Type B pancreatic cell (in vitro differentiated cells): ENCODE results near the gene TBC1D10B. TPM values are rescaled to one million over a fixed set of nuclear protein-coding genes. Genes with fewer than 3 reads are reported as not detected.

Experiments used
- DNase-seq: peaks from one replicate; pipeline ENCODE4 v3.0.0; 2021; ENCODE audit warnings: mixed read lengths; ENCODE audit not compliant: unreplicated experiment; ENCODE audit errors: extremely low spot score
- H3K27ac Mint-ChIP-seq: 2 replicates; pipeline ENCODE4 v1.8.0; 2021; ENCODE audit warnings: mild to moderate bottlenecking, mixed read lengths
- H3K27me3 Mint-ChIP-seq: 2 replicates; pipeline ENCODE4 v1.8.0; 2021; ENCODE audit warnings: mixed read lengths
- H3K36me3 Mint-ChIP-seq: 2 replicates; pipeline ENCODE4 v1.8.0; 2021; ENCODE audit warnings: mixed read lengths
- H3K4me1 Mint-ChIP-seq: one replicate; pipeline ENCODE4 v1.8.0; 2021; ENCODE audit warnings: mixed read lengths; ENCODE audit not compliant: unreplicated experiment
- H3K4me3 Mint-ChIP-seq: 2 replicates; pipeline ENCODE4 v1.8.0; 2021; ENCODE audit warnings: mild to moderate bottlenecking, mixed read lengths
- H3K9me3 Mint-ChIP-seq: 2 replicates; pipeline ENCODE4 v1.8.0; 2021; ENCODE audit warnings: mixed read lengths
- CTCF ChIP-seq: fragments of 200-600 bp; sonication (generic); conservative IDR thresholded peaks from 2 replicates; pipeline ENCODE4 v1.5.0; 2021; ENCODE audit warnings: antibody characterized with exemption, mild to moderate bottlenecking
- total RNA-seq: library from RNA; stranded (reverse); gene quantifications from 2 replicates; pipeline ENCODE4 v1.2.1, GENCODE V29; 2021; ENCODE audit warnings: low replicate concordance

The TBC1D10B gene
- total RNA-seq, 1 donor from 2014 or later: 46.8 TPM

GRCh38 chr16:30358990-30359870, 11.1 kb downstream of the TBC1D10B start:
- Mint-ChIP-seq H3K4me1 (peaks cover 9% of the 10 kb centered on the region), H3K27ac (peak overlapping the region; percentile 23), H3K4me3 (no peak overlapping the region), H3K36me3 (peaks cover 18% of the 10 kb centered on the region), H3K9me3 (no peaks in the 10 kb centered on the region), H3K27me3 (no peaks in the 10 kb centered on the region)
- no peak for DNase-seq
- no peak for TF ChIP-seq CTCF

- no peak for DNase-seq
- peaks cover 11% of the 10 kb centered on the region for H3K4me1 Mint-ChIP-seq
- H3K4me3 Mint-ChIP-seq: no peak overlapping the region
- H3K36me3 Mint-ChIP-seq: peaks cover 18% of the 10 kb centered on the region
- no peak for TF ChIP-seq CTCF
- H3K27ac Mint-ChIP-seq: no peak overlapping the region
- no peaks in the 10 kb centered on the region for H3K9me3 Mint-ChIP-seq
- H3K27me3 Mint-ChIP-seq: no peaks in the 10 kb centered on the region
Measured at GRCh38 chr16:30358577-30358936, 11.7 kb downstream of the TBC1D10B start.

- no peaks in the 10 kb centered on the region for H3K9me3 Mint-ChIP-seq
- no peak for TF ChIP-seq CTCF
- H3K4me3 Mint-ChIP-seq: no peak overlapping the region
- peaks cover 13% of the 10 kb centered on the region for H3K36me3 Mint-ChIP-seq
- peak overlapping the region; percentile 25 for H3K27ac Mint-ChIP-seq
- no peak for DNase-seq
- H3K27me3 Mint-ChIP-seq: no peaks in the 10 kb centered on the region
- H3K4me1 Mint-ChIP-seq: peaks cover 11% of the 10 kb centered on the region
Measured at GRCh38 chr16:30357715-30358576, 12.3 kb downstream of the TBC1D10B start.

GRCh38 chr16:30357085-30357714, 13.1 kb downstream of the TBC1D10B start:
- Mint-ChIP-seq H3K9me3 (no peaks in the 10 kb centered on the region), H3K4me1 (peaks cover 11% of the 10 kb centered on the region), H3K27ac (peak overlapping the region; percentile 99), H3K36me3 (peaks cover 9% of the 10 kb centered on the region), H3K27me3 (no peaks in the 10 kb centered on the region), H3K4me3 (no peak overlapping the region)
- no peak for DNase-seq
- TF ChIP-seq CTCF: no peak

GRCh38 chr16:30356401-30357084, 13.8 kb downstream of the TBC1D10B start:
- H3K9me3 Mint-ChIP-seq: no peaks in the 10 kb centered on the region

More at GRCh38 chr16:30356401-30357084, 13.8 kb downstream of the TBC1D10B start:
- Mint-ChIP-seq H3K36me3 (peaks cover 8% of the 10 kb centered on the region), H3K4me1 (peaks cover 11% of the 10 kb centered on the region), H3K27me3 (no peaks in the 10 kb centered on the region), H3K4me3 (peak overlapping the region; percentile 94), H3K27ac (peak overlapping the region; percentile 99)
- no peak for DNase-seq
- no peak for TF ChIP-seq CTCF
